ENCODE results near the gene PTK7.

Gene PTK7

DNA sequence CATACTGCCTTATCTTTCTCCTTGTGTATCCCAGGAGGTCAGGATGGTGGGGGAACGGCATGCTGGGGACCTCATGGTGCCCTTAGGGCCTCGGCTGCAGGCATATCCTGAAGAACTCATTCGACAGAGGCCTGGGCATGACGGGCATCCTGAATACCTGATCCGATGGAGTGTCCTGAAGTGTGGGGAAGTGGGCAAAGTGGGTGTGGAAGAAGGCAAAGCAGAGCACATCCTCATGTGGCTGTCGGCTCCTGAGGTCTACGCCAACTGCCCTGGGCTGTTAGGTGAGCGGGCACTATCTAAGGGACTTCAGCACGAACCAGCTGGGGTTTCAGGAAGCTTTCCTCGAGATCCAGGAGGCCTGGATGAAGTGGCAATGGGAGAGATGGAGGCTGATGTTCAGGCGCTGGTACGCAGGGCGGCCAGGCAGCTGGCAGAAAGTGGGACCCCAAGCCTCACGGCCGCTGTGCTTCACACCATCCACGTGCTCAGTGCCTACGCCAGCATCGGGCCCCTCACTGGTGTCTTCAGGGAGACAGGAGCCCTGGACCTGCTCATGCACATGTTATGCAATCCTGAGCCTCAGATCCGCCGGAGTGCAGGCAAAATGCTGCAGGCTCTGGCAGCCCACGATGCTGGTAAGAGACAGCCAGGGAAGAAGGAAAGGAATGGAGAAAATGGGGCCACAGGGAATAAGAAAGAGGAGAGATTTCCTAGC lies 108.3 kb downstream of the PTK7 start:
- DNase-seq = peak in 32 of 42 donors; percentile 19 to 83 (median 52)
- intact Hi-C loops (cut with DNase I) = loop anchor here (5.0 kb wide), 1 partner anchor 127 kb away; the partner anchor contains the start of genes KLC4 and MRPL2

DNA sequence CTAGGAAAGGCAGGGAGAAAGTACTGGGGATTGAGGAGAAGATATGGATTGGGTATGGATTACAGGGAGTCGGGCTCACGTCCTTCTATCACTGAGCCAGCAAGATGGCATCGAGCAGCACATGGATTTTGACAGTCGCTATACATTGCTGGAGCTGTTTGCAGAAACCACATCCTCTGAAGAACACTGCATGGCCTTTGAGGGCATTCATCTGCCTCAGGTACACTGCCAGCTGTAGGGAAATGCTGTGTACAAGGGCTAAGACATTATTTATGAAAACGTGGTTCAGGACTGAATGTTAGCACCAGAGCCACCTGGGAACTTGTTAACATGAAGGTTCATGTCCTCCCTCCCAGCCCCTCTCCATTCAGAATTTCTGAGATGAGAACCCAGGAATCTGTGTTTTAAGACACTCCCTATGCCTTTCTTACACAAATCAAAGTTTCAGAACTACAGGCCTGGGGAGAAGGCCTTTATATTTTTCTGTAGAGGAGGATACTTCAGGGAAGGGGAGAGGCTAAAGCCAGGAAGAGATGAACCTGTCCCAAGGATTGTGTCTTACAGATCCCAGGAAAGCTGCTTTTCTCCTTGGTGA lies 109.4 kb downstream of the PTK7 start:
- no peak for DNase-seq
- intact Hi-C loops (cut with DNase I) = no loop called here

DNA sequence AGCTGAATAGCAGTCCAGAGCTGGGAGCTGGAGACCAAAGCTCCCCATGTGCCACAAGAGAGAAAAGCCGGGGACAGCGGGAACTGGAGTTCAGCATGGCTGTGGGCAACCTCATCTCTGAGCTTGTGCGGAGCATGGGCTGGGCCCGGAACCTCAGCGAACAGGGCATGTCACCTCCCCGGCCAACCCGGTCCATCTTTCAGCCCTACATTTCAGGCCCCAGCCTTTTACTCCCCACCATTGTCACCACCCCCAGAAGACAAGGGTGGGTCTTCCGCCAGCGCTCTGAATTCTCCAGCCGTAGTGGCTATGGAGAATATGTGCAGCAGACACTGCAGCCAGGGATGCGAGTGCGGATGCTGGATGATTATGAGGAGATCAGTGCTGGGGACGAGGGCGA lies 109.9 kb downstream of the PTK7 start:
- intact Hi-C loops (cut with DNase I) = no loop called here
- DNase-seq = no peak

DNA sequence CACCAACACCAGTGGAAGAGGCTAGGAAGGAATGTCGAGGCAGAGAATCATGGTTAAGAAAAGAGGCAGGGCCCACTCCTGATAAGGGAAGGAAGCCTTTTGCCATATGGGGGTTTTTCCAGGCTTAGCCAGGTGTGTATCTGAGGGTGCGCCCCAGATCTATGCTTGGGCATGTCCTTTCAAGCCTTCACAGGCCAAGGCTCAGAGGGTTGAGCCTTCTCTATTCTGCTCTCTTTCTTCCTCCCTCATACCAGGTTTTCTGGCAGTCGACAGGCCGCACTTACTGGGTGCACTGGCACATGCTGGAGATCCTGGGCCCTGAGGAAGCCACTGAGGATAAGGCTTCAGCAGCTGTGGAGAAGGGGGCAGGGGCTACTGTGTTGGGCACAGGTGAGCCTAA lies 110.6 kb downstream of the PTK7 start:
- intact Hi-C loops (cut with DNase I) = no loop called here
- peak in 1 of 42 donors; percentile 16 for DNase-seq

DNA sequence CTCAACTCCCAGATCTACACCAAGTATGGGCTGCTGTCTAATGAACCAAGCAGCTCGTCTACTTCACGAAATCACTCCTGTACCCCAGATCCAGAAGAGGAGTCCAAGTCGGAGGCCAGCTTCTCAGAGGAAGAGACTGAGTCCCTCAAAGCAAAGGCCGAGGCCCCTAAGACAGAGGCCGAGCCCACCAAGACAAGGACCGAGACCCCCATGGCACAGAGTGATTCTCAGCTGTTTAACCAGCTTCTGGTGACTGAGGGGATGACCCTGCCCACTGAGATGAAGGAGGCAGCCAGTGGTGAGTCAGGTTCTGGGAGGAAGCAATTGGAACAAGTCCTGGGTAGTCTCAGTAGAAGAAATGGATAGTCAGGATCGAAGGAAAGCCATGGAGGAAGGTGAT lies 111.7 kb downstream of the PTK7 start:
- no peak for DNase-seq
- intact Hi-C loops (cut with DNase I) = no loop called here

DNA sequence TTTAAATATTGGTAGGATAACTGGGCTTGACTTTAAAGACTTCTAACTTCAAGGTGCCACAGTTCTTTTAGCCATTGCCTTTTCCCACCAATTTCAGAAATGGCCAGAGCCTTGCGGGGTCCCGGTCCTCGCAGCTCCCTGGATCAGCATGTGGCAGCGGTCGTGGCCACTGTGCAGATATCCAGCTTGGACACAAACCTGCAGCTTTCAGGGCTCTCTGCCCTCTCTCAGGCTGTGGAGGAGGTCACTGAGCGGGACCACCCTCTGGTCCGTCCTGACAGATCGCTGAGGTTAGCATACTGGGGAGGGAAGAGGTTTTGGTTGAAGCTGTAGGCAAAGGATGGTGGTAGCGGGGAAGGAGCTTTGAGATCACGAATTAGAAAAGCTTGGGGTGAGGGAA lies 112.3 kb downstream of the PTK7 start:
- intact Hi-C loops (cut with DNase I) = no loop called here

DNA sequence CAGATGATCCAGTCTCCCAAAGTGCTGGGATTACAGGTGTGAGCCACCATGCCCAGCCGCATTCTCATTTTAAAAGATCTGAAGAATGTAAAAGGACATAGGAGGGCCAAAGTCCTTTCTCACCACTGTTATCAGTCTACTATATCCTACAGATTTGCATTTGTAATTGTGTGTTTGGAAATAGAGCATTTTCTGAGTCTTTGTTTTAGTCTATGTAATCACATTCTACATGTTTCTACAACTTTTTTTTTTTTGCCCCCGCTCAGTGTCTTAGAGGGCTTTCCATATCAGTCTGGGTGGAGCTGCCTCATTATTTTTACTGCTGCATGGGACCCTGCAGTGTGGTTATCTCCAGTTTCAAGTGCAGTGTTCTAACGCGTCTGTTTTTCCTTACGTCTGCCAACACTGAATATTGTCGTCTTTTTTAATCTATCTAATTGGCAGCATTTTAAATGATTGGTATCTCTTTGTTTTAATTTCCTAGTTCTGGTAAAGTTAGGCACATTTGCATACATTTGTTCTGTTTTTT lies 113.7 kb downstream of the PTK7 start:
- no peak for DNase-seq
- intact Hi-C loops (cut with DNase I) = no loop called here

More for the DNA sequence above, 112.3 kb downstream of the PTK7 start:
- no peak for DNase-seq

DNA sequence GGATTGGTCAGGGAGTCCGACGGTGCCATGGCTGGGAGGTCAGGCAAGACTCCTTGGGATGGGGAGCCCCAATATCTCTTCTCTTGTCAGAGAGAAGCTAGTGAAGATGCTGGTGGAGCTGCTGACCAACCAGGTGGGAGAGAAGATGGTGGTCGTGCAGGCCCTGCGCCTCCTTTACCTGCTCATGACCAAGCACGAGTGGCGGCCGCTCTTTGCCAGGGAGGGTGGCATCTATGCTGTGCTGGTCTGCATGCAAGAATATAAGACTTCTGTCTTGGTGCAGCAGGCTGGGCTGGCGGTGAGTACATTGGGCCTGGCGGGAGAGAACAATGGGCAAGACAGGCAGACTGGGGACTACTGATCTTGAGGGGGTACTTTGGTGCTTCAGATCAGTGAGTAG lies 116.8 kb downstream of the PTK7 start:
- intact Hi-C loops (cut with DNase I) = no loop called here
- no peak for DNase-seq

DNA sequence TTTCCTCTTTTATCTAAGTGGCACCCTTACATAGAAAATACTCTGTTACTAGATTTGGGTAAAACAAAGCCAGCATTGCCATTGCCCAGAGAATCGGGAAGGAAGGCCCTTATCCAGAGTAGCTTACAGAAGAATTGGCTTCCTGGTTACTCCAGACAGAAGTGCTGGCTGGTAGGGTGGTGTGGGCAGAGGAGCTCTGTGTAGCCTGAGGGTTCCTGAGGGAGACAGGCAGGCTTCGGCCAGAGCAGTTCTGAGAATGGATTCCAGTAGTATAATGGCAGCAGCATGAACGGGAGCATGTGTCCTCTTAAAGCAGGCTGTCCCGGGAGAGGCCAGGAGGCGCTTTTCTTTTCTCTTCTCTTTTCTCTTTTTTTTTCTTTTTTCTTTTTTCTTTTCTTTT lies 117.8 kb downstream of the PTK7 start:
- intact Hi-C loops (cut with DNase I) = no loop called here
- no peak for DNase-seq

DNA sequence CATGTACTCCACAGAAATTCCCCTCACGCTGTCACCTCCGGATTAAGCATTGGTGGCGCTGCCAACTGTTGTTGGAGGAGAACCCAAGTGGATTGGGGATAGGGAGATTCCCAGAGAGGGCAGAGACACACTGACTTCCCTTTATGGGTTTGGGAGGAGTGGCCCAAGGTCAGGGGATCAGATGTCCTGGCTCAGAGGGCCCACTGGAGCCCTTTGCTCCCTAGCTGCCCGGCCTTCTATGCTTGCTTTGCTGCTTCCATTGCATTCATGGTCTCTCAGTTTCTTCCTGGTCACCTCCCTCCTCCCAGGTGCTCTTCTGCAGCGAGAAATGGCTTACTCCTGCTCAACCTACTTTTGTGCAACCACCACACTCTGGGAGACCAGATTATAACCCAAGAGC lies 120.2 kb downstream of the PTK7 start:
- DNase-seq = no peak
- intact Hi-C loops (cut with DNase I) = no loop called here

DNA sequence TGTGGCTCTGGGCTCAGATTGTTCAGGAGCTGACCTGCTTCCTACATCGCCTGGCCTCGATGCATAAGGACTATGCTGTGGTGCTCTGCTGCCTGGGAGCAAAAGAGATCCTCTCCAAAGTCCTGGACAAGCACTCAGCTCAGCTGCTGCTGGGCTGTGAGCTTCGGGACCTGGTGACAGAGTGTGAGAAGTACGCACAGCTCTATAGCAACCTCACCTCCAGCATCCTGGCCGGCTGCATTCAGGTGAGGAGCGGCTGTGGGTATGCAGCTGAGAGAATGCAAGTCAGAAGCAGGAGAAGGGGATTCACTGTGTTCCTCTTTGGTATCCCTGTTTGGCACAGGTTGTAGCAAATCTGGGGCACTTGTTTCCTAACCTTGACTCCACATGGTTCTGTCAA lies 123.8 kb downstream of the PTK7 start:
- intact Hi-C loops (cut with DNase I) = no loop called here
- DNase-seq = peak in 1 of 42 donors; percentile 5

DNA sequence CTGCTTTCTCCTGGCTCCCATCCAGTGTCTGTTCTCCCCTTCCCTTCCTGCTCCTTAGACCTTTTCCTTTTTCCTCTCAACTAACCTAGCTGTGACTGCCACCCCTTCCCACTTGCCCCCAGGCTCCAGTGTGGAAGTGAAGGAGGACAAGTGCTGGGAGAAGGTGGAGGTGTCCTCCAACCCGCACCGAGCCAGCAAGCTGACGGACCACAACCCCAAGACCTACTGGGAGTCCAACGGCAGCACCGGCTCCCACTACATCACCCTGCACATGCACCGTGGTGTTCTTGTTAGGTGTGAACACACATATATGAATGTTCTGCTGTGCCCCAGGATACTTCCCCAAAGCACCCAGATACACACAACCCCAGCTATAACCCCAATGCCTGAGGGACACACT lies 124.4 kb downstream of the PTK7 start:
- intact Hi-C loops (cut with DNase I) = no loop called here
- peak in 1 of 42 donors; percentile 22 for DNase-seq

DNA sequence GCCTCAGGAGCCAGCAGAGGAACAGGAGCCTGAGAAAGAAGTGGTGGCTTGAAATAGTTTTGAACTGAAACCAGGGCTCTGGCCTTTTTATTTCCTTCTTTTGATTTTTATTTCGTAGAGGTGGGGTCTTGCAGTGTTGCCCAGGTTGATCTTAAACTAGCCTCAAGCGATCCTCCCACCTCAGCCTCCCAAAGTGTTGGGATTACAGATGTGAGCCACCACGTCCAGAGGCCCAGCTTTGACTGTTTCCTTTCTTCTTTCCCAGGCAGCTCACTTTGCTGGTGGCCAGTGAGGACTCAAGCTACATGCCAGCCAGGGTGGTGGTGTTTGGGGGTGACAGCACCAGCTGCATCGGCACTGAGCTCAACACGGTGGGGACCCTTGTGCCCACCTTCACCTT lies 126.3 kb downstream of the PTK7 start:
- intact Hi-C loops (cut with DNase I) = no loop called here
- DNase-seq = no peak

DNA sequence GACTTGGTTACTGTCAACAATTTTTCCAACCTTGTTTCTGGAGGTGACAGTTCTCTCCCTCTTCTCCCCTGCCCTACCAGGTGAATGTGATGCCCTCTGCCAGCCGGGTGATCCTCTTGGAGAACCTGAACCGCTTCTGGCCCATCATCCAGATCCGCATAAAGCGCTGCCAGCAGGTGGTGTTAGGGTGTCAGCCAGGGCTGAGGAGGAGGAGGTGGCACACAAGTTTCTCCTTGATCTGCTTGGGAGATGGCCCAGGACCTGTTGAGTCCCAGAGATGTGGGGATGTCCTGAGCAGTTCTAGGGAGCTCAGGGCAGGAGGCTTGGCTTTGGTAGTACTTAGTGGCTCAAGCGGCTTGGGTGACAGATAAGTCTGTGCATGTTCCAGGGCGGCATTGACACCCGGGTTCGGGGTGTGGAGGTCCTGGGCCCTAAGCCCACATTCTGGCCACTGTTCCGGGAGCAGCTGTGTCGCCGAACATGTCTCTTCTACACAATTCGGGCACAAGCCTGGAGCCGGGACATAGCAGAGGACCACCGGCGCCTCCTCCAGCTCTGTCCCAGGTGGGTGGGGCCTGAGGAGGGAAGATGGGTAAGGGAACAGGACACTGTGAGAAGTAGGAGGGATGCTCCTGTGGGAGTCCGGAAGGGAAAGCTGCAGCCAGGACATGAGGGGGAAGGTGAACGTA lies 127.1 kb downstream of the PTK7 start:
- no peak for DNase-seq
- intact Hi-C loops (cut with DNase I) = no loop called here

DNA sequence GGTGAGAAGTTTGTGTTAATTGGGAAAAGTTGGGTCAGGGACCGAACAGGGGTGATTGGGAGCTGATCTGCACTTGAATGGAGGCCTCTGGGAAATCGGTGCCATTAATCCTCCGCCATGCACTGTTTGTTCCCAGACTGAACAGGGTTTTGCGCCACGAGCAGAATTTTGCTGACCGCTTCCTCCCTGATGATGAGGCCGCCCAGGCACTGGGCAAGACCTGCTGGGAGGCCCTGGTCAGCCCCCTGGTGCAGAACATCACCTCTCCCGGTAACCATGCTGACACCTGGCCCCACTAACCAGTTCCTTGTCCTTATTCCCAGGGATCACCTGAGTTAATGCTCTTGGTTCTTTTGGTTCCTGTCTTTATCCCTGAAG lies 127.6 kb downstream of the PTK7 start:
- intact Hi-C loops (cut with DNase I) = no loop called here
- no peak for DNase-seq

DNA sequence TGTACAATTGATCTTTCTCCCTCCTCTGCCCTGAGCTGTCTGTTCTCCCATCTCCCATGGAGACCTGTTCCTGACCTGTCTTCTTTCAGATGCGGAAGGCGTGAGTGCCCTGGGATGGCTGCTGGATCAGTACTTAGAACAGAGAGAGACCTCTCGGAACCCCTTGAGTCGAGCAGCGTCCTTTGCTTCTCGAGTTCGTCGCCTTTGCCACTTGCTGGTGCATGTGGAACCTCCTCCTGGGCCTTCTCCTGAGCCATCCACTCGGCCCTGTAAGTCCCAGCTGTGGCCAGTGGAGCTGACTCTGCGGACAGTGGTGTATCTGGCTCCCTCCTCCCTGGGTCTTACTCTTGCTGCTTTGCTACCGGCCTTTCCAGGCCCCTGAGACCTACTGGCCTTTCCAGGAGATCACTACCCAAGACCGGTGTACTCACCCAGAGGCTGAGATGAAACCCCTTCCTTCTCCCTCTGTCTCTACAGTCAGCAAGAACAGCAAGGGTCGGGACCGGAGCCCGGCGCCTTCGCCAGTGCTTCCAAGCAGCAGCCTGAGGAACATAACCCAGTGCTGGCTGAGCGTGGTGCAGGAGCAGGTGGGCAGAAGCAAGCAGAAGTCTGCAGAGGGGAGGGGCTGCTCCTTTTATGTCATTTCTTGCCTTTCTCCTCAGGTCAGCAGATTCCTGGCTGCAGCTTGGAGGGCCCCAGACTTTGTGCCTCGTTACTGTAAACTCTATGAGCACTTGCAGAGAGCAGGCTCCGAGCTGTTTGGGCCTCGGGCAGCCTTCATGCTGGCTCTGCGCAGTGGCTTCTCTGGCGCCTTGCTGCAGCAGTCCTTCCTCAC lies 128.4 kb downstream of the PTK7 start:
- DNase-seq = no peak
- intact Hi-C loops (cut with DNase I) = no loop called here

DNA sequence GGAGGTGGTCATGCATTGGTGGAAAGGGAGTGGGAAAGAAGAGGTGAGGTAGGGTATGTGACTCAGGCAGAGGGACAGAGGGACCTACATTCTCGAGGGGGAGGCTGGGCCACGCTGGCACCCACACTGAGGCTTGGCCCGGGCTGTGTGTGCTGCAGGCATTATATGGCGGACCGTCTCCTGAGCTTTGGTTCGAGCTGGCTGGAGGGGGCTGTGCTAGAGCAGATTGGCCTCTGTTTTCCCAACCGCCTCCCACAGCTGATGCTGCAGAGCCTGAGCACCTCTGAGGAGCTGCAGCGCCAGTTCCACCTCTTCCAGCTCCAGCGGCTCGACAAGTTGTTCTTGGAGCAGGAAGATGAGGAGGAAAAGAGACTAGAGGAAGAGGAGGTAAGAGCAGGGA lies 129.7 kb downstream of the PTK7 start:
- DNase-seq = no peak
- intact Hi-C loops (cut with DNase I) = no loop called here

DNA sequence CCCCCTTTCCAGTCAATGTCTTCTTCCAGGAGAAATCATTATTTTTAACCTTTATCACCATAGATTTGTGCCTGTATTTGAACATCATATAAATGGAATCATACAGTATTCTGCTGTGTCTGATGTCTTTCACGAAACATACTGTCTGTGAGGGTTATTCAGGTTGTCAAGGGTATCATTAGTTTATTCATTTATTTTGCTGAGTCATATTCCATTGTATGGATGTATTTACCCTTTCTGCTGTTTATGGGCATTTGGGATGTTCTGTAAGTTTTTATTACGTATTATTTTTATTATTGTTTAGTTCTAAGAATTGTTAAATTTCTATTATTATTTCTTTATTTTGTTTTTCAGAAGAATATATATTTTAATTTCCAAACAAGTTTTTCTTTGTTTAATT lies 131.2 kb downstream of the PTK7 start:
- intact Hi-C loops (cut with DNase I) = no loop called here
- no peak for DNase-seq

All from head of caudate nucleus (tissue), 42 donors.